HG02610 (cell line): ENCODE data around the gene SPAG16.
"Not testable (repeated sequence)": the region's sequence is repeated elsewhere in the genome, so short reads cannot be mapped to it uniquely, and the experiment has no call there.

Experiments
- ATAC-seq: cut with Tn5 transposase; IDR thresholded peaks from one replicate; pipeline ENCODE4 v1.9.1; 2021; ENCODE audit warnings: mild to moderate bottlenecking, moderate library complexity; ENCODE audit not compliant: unreplicated experiment

Gene SPAG16

DNA sequence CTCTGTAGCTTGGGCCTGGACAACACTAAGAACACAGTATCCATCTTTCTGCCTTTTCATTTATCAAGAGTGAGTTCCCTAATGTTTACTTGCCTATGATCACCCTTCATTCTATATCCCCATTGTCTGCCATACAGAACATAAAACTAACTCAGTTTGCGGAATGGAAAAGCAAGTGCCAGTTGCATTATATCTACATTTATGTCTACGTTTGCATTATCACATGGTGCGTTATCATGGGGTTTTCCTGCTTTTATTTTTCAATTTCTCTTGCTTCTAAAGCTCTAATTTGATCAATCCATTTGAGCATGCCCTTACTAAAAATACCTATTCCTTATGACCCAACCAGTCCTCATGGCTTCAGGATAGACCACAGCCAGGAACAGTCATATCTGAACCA lies 704.9 kb downstream of the SPAG16 start:
- no peak for ATAC-seq

DNA sequence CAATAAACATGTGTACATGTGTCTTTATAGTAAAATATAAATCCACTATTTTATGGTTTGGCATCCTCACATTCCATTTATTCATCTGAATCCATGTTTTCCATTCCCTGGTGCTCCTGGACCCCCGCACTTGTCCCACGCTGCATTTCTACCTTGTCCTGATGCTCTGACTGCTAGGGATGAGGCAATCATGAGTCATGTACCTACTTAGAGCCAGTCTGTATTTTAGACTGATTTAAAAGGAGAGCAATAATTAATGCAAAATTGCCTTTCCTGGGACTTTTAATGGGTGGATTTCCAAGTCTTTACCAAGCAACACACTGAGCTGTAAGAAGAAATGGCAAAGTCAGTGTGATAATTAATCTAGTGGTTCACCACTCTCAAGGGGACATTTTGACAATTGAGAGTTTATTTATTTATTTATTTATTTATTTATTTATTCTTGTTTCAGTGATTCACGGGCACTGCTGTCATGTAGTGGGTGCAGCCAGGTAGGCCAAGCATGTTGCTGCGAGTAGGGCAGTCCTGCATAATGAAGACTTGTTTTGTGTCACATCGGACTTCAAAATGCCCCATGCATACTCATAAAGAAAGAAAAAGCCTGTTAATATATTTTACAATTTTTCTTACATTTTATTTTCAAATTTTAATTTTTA lies 707.3 kb downstream of the SPAG16 start:
- ATAC-seq = no peak

DNA sequence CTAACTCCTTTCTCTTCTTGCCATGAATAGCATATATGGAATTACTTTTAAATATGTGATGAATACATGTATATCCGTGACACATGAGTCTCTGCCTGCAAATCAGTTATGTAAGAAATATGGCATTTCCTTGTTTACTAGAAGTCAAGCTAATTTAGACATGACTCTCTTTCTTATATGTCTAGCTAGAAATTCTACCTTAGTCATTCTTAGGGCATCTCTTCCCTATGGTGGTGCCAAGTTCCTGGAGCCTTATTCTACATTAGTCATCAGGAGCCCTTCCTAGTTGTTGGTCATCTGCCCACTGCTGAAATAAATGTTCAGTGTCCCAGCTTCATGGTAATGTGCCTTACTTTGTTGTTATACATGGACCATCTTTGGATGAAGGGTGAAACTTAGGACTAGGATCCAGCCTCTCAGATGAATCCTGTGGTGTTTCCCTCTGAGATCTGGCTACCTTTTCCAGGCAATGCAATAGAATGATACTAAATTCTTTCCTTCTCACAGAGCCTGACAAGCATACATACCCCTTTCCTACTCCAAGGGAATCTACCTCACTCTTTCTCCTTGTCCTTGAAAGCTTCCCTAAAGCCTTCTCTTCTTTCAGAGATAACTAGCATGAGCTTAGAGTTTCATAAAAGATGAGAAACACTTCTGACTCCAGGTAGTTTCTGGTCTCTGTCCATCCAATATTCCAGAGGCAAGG lies 711.3 kb downstream of the SPAG16 start:
- no peak for ATAC-seq

DNA sequence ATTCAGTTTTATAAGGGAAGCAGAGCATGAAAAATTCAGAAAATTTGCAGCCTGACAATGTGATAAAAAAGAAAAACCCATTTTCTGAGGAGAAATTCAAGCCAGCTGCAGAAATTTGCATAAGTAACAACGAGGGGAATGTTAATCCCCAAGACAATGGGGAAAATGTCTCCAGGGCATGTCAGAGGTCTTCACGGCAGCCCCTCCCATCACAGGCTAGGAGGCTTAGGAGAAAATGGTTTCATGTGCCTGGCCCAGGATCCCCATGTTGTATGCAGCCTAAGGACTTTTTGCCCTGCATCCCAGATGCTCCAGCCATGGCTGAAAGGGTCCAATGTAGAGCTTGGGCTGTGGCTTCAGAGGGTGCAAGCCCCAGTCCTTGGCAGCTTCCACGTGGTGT lies 714.7 kb downstream of the SPAG16 start:
- ATAC-seq = not testable (repeated sequence)

DNA sequence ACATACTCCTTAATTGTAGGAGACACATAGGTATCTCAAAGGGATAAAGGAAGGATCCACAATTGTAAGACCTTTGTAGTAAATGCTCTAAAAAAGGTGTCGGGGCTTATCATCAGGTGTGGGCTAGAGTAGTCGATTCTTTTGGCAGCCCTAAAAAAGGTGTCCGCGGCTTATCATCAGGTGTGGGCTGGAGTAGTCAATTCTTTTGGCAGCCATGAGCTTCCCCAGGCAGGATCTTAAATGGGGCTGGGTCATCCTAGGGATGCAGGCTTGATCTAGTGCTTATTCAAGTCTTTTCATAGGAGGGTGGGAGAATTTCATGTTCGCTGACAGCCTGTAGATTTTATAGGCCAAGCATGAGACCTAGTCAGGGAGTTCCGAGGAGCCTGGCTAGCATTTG lies 720.2 kb downstream of the SPAG16 start:
- no peak for ATAC-seq

DNA sequence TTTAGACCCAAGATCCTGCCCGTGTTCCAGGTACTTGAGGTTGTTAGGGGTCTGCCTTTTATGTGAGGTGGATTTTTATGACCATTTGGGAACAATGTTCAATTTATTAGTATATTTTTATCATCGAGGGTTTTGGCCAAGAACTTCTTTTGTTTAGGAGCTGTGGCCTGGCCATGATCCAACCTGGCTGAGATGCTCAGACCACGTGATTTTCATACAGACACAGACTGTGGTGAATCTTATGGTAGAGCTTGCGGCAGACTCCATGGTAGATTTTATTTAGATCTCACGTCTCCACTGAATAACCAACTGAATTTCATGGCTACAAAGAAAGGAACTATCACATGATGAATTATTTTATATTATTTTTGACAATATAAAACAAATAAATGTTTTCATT lies 721.1 kb downstream of the SPAG16 start:
- ATAC-seq = no peak

DNA sequence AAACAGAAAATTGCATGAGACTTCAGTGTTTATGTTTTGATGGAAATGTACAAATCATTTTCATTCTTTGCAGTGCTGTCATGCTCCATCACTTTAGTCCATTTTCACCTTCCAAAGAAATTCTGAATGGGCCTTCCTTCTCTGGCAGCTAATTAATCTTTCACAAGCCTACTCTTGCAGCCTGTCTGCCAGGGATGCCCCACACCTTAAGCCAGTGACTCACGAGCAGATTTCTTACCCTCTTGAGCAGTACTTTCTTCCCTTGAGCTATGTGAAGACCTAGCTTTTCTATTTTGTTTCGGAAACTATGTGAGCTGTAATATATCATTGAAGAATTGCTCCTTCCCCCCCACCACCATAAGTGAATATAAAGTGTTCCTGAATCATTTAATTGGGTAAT lies 722.3 kb downstream of the SPAG16 start:
- ATAC-seq = no peak

DNA sequence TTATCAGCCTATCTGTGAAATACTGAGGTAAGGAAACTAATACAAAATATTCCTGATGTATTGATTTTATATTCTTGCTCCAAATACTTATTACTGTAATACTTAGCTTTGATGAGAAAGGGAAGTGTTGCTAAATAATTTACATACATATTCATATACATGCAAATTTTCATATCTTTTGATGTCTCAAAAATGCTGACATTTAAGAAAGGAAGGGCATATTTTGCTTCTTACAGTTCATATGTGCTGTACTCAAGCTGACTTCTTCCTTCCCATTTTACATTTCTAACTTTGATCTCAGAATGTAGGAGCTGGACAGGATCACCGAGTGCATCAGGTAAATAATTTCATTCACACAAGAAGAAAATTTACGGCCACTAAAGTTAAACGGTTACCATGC lies 727.4 kb downstream of the SPAG16 start:
- no peak for ATAC-seq

DNA sequence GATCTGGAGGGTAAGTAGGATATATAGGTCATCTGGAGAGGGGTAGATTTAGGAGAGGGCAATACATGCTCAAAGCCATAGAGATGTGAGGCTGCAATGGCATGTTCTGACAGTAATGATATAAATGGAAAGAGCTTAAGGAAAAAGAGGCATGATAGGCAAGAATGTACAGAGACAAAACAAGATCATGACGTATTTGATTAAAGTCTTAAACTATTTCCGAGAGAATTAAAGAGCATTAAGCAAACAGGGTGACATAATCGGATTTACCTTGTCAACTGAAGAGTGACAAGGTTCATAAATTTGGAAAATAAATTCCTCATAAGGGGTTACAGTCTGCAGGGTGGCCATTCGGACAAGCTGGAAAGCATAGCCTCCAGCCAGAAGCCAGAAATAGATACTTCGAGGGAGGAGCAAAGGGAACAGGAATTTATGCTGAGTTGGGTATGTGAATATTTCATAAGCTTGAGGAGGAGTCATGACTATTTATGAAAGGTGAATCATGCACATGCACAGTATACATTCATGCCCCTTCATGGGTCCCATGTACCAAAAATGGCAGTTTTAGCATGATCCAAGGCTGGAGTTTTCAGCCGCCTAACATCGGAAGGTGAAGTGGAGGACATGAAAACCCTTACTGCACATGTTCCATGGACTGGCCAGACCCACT lies 730.4 kb downstream of the SPAG16 start:
- ATAC-seq = no peak

DNA sequence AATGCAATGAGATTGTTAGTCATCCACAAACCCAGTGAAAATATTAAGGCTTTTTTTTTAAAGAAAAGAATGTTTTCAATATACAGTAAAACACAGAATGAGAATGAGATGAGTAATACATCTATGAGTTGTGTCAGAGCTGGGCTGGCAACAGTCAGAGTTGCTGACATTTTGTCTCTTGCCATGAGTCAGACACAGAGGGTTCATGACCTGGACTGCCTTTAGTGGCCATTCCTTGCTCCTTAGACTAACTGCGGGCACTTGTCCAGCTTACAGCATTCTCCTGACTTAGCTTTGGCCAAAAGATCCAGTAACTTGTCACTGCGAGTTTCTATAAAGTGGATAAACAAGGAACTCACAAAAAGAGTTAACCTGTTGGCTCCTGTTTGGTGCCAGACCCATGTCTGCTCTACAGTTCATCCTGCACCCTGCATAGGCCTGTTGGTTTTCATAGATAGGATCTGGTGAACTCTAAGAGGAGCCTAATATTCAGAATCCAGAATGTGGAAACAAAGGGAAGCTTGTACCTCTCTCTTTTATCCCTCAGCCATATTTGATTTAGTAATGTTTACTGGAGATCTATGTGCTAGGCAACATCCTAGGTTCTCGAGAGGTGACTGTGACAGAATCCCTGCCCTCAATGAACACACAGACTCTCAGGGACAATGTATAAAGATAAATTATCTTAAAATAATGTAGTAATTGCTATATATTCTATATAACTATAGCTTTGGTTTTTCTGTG lies 735.1 kb downstream of the SPAG16 start:
- ATAC-seq = peak; percentile 50

DNA sequence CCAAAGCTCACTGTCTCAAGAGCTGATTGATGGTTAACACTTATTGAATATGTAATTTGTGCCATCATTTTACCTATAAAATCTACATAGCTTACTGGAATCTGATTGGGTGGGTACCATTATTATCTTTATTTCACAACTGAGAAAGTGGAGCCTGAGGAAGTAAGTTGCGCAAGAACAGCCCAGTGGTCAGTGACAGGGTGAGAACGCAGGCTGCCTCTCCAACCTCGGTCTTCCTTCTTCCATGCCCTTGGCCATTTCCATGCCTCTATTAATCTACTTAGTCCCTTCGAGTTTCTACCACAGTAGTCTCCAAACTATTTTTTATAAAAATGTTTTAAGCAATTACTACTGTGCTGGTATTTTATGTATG lies 735.7 kb downstream of the SPAG16 start:
- ATAC-seq = no peak

DNA sequence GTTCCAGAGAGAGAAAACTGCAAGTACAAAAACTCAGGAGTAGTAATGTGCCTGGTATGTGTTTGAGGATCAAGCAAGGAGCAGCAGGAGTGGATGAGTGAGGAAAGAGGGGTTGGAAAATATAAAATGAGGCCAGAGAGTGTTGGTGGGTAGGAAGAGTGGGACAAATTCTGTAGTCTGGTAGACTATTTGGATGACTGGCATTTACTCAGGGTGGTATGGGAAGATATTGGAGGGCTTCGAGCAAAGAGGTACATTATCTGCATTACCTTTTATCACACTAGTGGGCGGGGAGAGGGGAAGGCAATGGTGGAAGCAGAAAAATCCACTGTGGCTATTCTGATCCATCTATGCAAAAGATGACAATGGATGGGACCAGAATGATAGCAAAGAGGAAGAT lies 744.9 kb downstream of the SPAG16 start:
- ATAC-seq = no peak

DNA sequence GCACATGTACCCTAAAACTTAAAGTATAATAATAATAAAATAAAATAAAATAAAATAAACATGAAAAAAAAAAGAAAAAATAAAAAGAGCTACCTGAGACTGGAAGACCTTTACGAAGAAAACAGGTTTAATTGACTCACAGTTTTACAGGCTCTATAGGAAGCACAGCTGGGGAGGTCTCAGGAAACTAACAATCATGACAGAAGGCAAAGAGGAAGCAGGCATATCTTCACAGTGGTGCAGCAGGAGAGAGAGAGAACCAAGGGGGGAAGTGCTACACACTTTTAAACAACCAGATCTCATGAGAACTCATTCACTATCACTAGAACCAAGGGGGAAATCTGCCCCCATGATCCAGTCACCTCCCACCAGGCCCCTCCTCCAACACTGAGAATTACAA lies 747.3 kb downstream of the SPAG16 start:
- ATAC-seq = no peak

DNA sequence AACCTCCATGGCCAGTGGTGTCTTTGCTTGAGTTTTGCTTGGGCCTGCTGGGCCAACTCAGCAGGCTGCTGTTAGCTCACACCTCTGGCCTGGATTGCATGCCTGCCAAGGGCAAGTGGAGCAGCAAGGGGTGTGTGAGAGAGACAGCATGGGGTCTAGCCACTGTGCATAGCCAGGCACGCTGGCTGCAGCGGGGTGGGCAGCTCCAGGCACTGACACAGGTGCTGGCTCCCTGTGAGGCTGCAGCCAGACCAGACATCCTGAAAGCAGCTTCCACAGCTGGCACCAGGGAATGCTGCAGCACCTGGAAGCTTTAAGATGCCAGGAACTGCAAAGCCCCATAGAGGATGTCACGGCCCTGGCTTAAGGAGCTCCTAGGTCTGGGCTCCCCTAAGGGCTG lies 750.2 kb downstream of the SPAG16 start:
- no peak for ATAC-seq

DNA sequence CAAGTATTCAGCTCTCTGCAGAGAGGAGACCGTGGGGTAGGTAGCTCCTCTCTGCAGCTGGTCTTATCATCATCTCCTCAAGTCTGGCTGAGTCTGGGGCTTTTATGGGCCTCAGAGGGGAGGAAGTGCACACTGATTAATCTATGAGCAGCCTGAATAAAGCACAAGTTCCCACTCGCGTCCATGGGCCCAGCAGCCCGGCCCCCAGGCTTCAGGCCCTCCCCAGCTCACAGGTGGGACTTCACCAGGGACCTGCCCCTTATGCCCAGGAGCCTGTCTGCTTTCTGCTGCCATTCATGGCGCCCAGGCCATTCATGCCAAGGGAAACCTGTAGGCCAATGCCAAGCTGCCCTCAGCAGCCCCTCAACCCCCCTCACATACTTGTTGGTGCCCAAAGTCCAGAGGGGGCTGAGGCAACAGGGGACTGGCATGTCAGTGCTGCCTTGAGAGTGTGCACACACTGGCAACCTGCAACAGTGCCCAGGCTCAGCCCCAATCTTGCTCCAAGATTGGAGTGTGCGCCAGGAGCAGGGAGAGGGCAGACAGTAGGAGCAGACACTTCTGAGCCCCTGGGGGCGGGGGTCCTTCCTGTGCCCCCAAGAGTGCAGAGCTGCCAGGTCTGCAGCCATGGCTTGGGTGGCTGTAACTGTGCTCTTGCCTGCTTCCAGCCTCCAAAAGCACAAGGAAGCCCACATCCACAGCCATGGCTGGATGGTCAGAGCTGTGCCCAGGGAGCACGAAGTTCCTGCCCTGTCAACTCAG lies 751.0 kb downstream of the SPAG16 start:
- ATAC-seq = no peak

DNA sequence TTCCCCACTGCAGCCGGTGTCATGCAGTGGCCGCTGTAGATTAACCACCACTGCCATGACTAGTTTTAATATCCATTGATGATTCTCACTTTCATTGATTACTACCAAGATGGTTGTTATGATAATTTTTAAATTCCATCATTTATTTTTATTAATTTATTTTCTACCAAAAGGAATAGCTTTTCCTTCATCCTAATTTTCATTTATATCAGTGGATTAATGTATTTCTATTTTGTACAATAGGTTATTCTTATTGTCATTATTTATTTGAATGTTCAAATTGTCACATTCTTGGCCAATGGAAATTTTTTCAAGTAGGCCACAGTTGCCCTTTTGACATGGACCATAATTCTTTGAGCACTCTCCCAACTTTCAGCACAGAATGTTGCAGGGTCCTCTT lies 751.7 kb downstream of the SPAG16 start:
- ATAC-seq = no peak

DNA sequence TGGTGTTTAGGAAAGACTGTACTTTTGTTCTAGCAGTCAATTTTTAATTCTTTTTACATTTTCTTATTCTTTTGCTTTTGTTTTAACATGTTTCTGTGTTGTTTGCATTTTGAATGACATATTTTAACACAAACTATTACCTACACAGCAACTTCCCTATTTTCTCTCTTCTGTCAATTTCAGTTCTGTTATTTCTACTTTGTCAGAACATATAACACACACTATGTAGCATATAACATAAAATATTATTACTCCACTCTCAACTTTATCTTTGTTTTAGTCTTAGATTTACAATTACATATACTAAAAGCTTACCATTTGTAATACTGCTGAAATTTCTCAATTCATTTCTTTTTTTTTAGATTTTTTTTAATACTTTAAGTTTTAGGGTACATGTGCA lies 753.9 kb downstream of the SPAG16 start:
- ATAC-seq = no peak

DNA sequence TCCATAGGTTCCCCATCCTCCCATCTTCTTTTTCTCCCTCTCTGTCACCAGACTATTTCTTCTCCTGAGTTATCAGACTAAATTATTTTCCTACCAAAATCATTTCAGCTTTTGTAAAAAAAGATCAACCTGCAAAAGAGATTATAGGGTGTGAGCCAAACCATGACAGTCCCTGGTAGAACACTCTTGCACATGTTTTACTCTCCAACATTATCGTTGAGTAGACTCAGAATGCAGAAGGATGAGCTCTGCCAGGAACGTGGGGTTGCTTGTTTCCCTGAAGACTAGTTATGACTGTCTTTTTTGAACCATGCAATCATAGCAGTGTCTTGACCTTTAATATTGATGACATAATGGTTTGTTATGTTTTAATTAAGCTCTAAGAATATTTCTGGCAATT lies 766.5 kb downstream of the SPAG16 start:
- ATAC-seq = no peak

DNA sequence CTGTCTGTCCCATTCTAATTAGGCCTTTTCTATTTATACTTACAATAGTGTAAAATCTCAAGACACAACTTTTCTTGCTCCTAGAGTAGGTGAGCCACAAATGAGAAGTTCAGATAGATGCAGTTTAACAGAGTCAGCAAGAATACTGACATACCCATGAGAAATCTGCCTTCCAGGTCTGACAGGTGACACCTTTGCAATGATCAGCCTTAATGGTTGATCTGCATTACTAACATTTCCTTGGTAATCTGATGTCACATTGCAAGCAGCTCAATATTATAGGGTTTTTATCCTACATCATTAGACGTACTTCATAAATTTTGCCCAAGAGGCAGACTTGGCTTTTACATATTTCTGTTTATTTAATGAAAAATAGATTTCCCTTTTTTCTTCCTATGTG lies 767.3 kb downstream of the SPAG16 start:
- ATAC-seq = no peak

DNA sequence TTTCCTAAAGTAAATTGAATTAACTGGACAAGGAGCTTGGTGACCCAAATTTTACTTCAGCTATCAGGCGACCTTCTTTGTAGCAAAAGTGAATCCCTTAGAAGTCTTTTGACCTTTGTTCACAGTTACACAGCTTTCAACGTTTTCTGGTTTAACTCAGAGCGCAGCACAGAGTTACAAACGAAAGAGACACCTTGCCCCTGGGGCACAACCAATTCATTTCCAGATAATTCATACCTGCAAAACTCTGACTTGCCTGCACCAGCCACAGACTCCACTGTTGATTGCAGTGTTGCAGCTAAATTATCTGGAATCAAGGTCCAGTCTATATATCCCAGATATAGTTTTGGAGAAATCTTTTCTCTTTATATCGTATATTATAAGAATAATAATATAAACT lies 768.0 kb downstream of the SPAG16 start:
- no peak for ATAC-seq

DNA sequence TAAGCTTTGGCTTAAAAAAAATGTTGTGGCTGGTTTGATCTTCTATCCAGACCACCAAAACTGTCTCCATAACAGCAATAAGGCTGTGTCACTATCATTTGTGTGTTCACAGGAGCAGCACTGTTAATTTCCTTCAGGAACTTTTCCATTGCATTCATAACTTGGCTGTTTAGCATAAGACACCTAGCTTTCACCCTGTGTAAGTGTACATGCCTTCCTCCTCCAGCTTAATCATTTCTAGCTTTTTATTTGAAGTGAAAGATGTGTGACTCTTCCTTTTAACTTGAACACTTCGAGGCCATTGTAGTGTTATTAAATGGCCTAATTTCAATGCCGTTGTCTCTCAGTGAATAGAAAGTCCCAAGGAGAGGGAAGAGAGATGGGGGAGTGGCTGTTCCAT lies 773.7 kb downstream of the SPAG16 start:
- ATAC-seq = no peak
